C4-2B (cell line): ENCODE data around the gene UGT1A10.

ENCODE experiments used
- ZFX ChIP-seq: fragments of 450-650 bp; IDR thresholded peaks from 2 replicates; pipeline ENCODE4 v1.6.1; 2017
- TF ChIP-seq, protein P1 (sequence below): fragments of 450-650 bp; conservative IDR thresholded peaks from 2 replicates; pipeline ENCODE4 v1.5.1; 2017; ENCODE audit warnings: mild to moderate bottlenecking

DNA sequence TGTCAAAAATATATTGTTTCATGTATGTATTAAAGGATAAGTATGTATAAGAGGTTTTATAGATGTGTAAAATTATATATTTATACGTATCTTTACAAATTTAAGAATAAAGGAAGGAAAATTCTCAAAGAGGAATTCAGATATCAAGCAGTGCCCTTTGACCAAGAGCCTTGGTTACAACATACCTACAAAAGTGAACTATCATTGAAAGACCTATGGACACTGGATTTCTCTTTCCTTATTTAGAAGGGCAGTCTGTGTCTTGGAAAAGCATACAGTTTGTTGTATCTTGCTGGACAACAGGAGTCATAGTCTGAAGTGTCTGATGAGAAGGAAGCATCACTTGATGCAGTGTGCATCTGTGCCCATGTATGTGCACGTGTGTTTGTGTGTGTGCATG lies 47.8 kb upstream of the UGT1A10 start:
- TF ChIP-seq, protein P1, sequence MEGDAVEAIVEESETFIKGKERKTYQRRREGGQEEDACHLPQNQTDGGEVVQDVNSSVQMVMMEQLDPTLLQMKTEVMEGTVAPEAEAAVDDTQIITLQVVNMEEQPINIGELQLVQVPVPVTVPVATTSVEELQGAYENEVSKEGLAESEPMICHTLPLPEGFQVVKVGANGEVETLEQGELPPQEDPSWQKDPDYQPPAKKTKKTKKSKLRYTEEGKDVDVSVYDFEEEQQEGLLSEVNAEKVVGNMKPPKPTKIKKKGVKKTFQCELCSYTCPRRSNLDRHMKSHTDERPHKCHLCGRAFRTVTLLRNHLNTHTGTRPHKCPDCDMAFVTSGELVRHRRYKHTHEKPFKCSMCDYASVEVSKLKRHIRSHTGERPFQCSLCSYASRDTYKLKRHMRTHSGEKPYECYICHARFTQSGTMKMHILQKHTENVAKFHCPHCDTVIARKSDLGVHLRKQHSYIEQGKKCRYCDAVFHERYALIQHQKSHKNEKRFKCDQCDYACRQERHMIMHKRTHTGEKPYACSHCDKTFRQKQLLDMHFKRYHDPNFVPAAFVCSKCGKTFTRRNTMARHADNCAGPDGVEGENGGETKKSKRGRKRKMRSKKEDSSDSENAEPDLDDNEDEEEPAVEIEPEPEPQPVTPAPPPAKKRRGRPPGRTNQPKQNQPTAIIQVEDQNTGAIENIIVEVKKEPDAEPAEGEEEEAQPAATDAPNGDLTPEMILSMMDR, result no peak
- no peak for TF ChIP-seq ZFX
